ENCODE measurements around the gene TTC16. TPM values are rescaled to one million over a fixed set of nuclear protein-coding genes. Genes with fewer than 3 reads are reported as not detected.

Gene TTC16
- total RNA-seq, 1 experiment from 2014 or later: 0.26 TPM

GRCh38 chr9:127773272-127773671, 57.4 kb downstream of the TTC16 start:
- intact Hi-C loops (cut with micrococcal nuclease; ENCODE audit: unreplicated experiment): no loop called here
- TF ChIP-seq EZH2 (IDR thresholded peaks at IDR 0.05; ENCODE audit: low read depth): no peak
- TF ChIP-seq CTCF (conservative IDR thresholded peaks at IDR 0.05): no peak
- Histone ChIP-seq H3K9me2 (ENCODE audit: insufficient read depth) (no peaks in the 10 kb centered on the region), H3K36me3 (ENCODE audit: low read depth) (no peaks in the 10 kb centered on the region), H2AFZ (no peak overlapping the region), H3K9me3 (ENCODE audit: insufficient read depth, low read depth) (no peaks in the 10 kb centered on the region), H3K79me2 (ENCODE audit: low read depth) (no peaks in the 10 kb centered on the region), H4K20me1 (ENCODE audit: insufficient read depth) (no peaks in the 10 kb centered on the region), H3K4me2 (no peak overlapping the region), H3K27me3 (ENCODE audit: insufficient read depth, low read depth) (peaks cover 8% of the 10 kb centered on the region; the same call in 1 of the 2 replicates), H3F3A (ENCODE audit: insufficient read depth, low read depth) (peaks cover 14% of the 10 kb centered on the region; the same call in 1 of the 2 replicates), H3K4me3 (no peak overlapping the region), H3K27ac (no peak overlapping the region), H3K4me1 (replicated peaks; ENCODE audit: insufficient read depth) (peaks cover 7% of the 10 kb centered on the region)
- POLR2A ChIA-PET (ENCODE audit: unreplicated experiment): no interaction called here
- BruUV-seq (replicated peaks): no TSS peak
- no peak for DNase-seq
- CTCF ChIA-PET: no interaction called here

- no peak for DNase-seq
- Histone ChIP-seq H3K4me1 (replicated peaks; ENCODE audit: insufficient read depth) (peaks cover 7% of the 10 kb centered on the region), H2AFZ (no peak overlapping the region), H4K20me1 (ENCODE audit: insufficient read depth) (no peaks in the 10 kb centered on the region), H3F3A (ENCODE audit: insufficient read depth, low read depth) (peaks cover 14% of the 10 kb centered on the region; the same call in 1 of the 2 replicates), H3K27me3 (ENCODE audit: insufficient read depth, low read depth) (peaks cover 8% of the 10 kb centered on the region; the same call in 1 of the 2 replicates), H3K9me2 (ENCODE audit: insufficient read depth) (no peaks in the 10 kb centered on the region), H3K27ac (no peak overlapping the region), H3K4me3 (no peak overlapping the region), H3K36me3 (ENCODE audit: low read depth) (no peaks in the 10 kb centered on the region), H3K4me2 (no peak overlapping the region), H3K79me2 (ENCODE audit: low read depth) (no peaks in the 10 kb centered on the region), H3K9me3 (ENCODE audit: insufficient read depth, low read depth) (no peaks in the 10 kb centered on the region)
- ChIA-PET POLR2A (ENCODE audit: unreplicated experiment) (no interaction called here), CTCF (no interaction called here)
- no TSS peak for BruUV-seq (replicated peaks)
- intact Hi-C loops (cut with micrococcal nuclease; ENCODE audit: unreplicated experiment): no loop called here
- TF ChIP-seq CTCF (conservative IDR thresholded peaks at IDR 0.05): no peak
- no peak for TF ChIP-seq EZH2 (IDR thresholded peaks at IDR 0.05; ENCODE audit: low read depth)
Measured at GRCh38 chr9:127773981-127774380, 58.1 kb downstream of the TTC16 start.

GRCh38 chr9:127776195-127776923, 60.5 kb downstream of the TTC16 start:
- H3K9me2 ChIP-seq (ENCODE audit: insufficient read depth): no peaks in the 10 kb centered on the region
- no peak overlapping the region for H3K27ac ChIP-seq
- CTCF ChIA-PET: no interaction called here
- peaks cover 8% of the 10 kb centered on the region; the same call in 1 of the 2 replicates for H3K27me3 ChIP-seq (ENCODE audit: insufficient read depth, low read depth)
- H3F3A ChIP-seq (ENCODE audit: insufficient read depth, low read depth): peaks cover 19% of the 10 kb centered on the region; the same call in 1 of the 2 replicates
- no peak overlapping the region for H3K4me3 ChIP-seq
- no peak overlapping the region for H3K4me2 ChIP-seq
- no peaks in the 10 kb centered on the region for H3K79me2 ChIP-seq (ENCODE audit: low read depth)
- POLR2A ChIA-PET (ENCODE audit: unreplicated experiment): no interaction called here
- H2AFZ ChIP-seq: no peak overlapping the region
- H3K9me3 ChIP-seq (ENCODE audit: insufficient read depth, low read depth): no peaks in the 10 kb centered on the region
- no peaks in the 10 kb centered on the region for H3K36me3 ChIP-seq (ENCODE audit: low read depth)
- no peak for DNase-seq
- no peaks in the 10 kb centered on the region for H4K20me1 ChIP-seq (ENCODE audit: insufficient read depth)
- H3K4me1 ChIP-seq (replicated peaks; ENCODE audit: insufficient read depth): no peaks in the 10 kb centered on the region; the same call in 1 of the 2 replicates
- no TSS peak for BruUV-seq (replicated peaks)
- TF ChIP-seq CTCF (conservative IDR thresholded peaks at IDR 0.05) (no peak), EZH2 (IDR thresholded peaks at IDR 0.05; ENCODE audit: low read depth) (no peak)
- intact Hi-C loops (cut with micrococcal nuclease; ENCODE audit: unreplicated experiment): no loop called here
